Panc1 (cell line): ENCODE data around the gene SLC19A1.

ENCODE experiments used
- CTCF ChIP-seq: fragments of 450-650 bp; IDR thresholded peaks from 2 replicates; pipeline ENCODE4 v1.5.1; 2017; ENCODE audit warnings: mild to moderate bottlenecking
- POLR2AphosphoS5 ChIP-seq: IDR thresholded peaks from 2 replicates; pipeline ENCODE4 v1.6.1; 2012; ENCODE audit warnings: mild to moderate bottlenecking, low read depth, low read length, moderate library complexity
- REST ChIP-seq, 2 experiments: IDR thresholded peaks; 2 replicates each; pipeline ENCODE4 v1.6.1; 2011 to 2012; ENCODE audit warnings: low read depth in 2 of 2, control low read depth in 1 of 2, low read length in 1 of 2, mild to moderate bottlenecking in 1 of 2, moderate library complexity in 1 of 2; ENCODE audit not compliant: insufficient read depth in 1 of 2

GRCh38 chr21:45573452-45574035 lies 31.3 kb upstream of the SLC19A1 start:
- no peak for TF ChIP-seq CTCF
- TF ChIP-seq POLR2AphosphoS5: no peak
- TF ChIP-seq REST (IDR thresholded peaks at IDR 0.05; ENCODE audit: insufficient read depth in 1 of 2, low read depth in 2 of 2, low read length in 1 of 2): no peak
